K562 (cell line): Measurements from ENCODE around the gene SYCP3. TPM values are rescaled to one million over a fixed set of nuclear protein-coding genes. Genes with fewer than 3 reads are reported as not detected.
A peak's percentile ranks its signal among the peaks of the same experiment; 100 is the strongest.

Experiments used
- ATAC-seq: fragments of 200-7000 bp; cut with Tn5 transposase; 3 replicates; pipeline ENCODE4 v1.9.1; 2020; ENCODE audit warnings: moderate library complexity
- BruUV-seq: library from RNA; stranded (reverse); fragments of 400-500 nt; replicated peaks from 2 replicates; lab custom pipeline; 2021; lab: Mats Ljungman, UMichigan
- CTCF ChIA-PET: fragments of 300-600 bp; formaldehyde crosslinking; extraction: SDS; loops from one replicate; lab custom pipeline; 2021; ENCODE audit warnings: low intra/inter-chr PET ratio; lab: Yijun Ruan, JAX
- POLR2A ChIA-PET: fragments of 300-600, 350-650 bp; sonication (Branson Sonifier 250); formaldehyde crosslinking; extraction: SDS; loops from one replicate; lab custom pipeline; 2021; ENCODE audit warnings: antibody characterized with exemption, inconsistent platforms; lab: Yijun Ruan, JAX
- DNase-seq, 4 experiments: peaks; one replicate each; pipeline versions ENCODE4 v3.0.0 to v3.0.0-alpha.2; 2011 to 2018; ENCODE audit warnings: low spot score in 3 of 4, mixed read lengths in 3 of 4; ENCODE audit errors: extremely low read depth in 1 of 4
- FAIRE-seq: peaks from 2 replicates; lab custom pipeline; 2011; peaks lifted over from hg19 to GRCh38; lab: Jason Lieb, UNC
- H2AFZ ChIP-seq: 2 replicates; pipeline ENCODE4 v1.6.0; 2011; ENCODE audit warnings: low read depth, low read length, control low read depth, inconsistent platforms
- H3K27ac ChIP-seq: fragments of 200-600 bp; 3 replicates; pipeline ENCODE4 v1.8.0; 2011; ENCODE audit warnings: low read depth, mild to moderate bottlenecking, control low read depth, inconsistent platforms, low read length, moderate library complexity, mixed read lengths; ENCODE audit errors: extremely low read depth
- H3K27me3 ChIP-seq, 2 experiments: fragments of 300-600 bp in 1 of 2; 2 replicates in 1 of 2; 3 replicates in 1 of 2; pipeline versions ENCODE4 v1.6.0 to v1.8.0; 2011; ENCODE audit warnings: inconsistent platforms in 2 of 2, low read length in 2 of 2, mild to moderate bottlenecking in 1 of 2, mixed read lengths in 1 of 2, moderate library complexity in 1 of 2; ENCODE audit not compliant: control insufficient read depth in 2 of 2, insufficient read depth in 2 of 2
- H3K36me3 ChIP-seq: fragments of 300-600 bp; 3 replicates; pipeline ENCODE4 v1.8.0; 2011; ENCODE audit warnings: mild to moderate bottlenecking, low read length, inconsistent platforms; ENCODE audit not compliant: control insufficient read depth, insufficient read depth
- H3K4me1 ChIP-seq, 2 experiments: fragments of 200-600 bp in 1 of 2; replicated peaks in 1 of 2; 2 replicates in 1 of 2; 3 replicates in 1 of 2; pipeline versions ENCODE4 v1.5.1 to v1.8.0; 2011; ENCODE audit warnings: inconsistent platforms in 2 of 2, low read length in 2 of 2, mild to moderate bottlenecking in 1 of 2, mixed read lengths in 1 of 2, moderate library complexity in 1 of 2; ENCODE audit not compliant: control insufficient read depth in 2 of 2, insufficient read depth in 2 of 2
- H3K4me2 ChIP-seq: 2 replicates; pipeline ENCODE4 v1.6.1; 2011; ENCODE audit warnings: low read length, control low read depth, inconsistent platforms, mixed read lengths; ENCODE audit not compliant: insufficient read depth
- H3K4me3 ChIP-seq: fragments of 200-600 bp; sonication (generic), shearing (Covaris generic); 2 replicates; pipeline ENCODE4 v1.5.1; 2016; ENCODE audit warnings: control low read depth, inconsistent platforms
- H3K79me2 ChIP-seq: fragments of 200-600 bp; 3 replicates; pipeline ENCODE4 v1.8.0; 2011; ENCODE audit warnings: low read length, inconsistent platforms; ENCODE audit not compliant: control insufficient read depth, insufficient read depth
- H3K9ac ChIP-seq, 2 experiments: 2 replicates each; pipeline versions ENCODE4 v1.6.0 to v1.6.1; 2011; ENCODE audit warnings: low read depth in 2 of 2, low read length in 2 of 2, control low read depth in 1 of 2, inconsistent platforms in 1 of 2, mild to moderate bottlenecking in 1 of 2, mixed read lengths in 1 of 2; ENCODE audit not compliant: insufficient read depth in 1 of 2
- H3K9me1 ChIP-seq: one replicate; pipeline ENCODE4 v1.6.0; 2011; ENCODE audit warnings: inconsistent platforms, mild to moderate bottlenecking, low read length, moderate library complexity; ENCODE audit not compliant: control insufficient read depth, insufficient read depth
- H3K9me3 ChIP-seq: replicated peaks from 2 replicates; pipeline ENCODE4 v1.5.1; 2011; ENCODE audit warnings: low read depth, low read length, inconsistent platforms; ENCODE audit not compliant: control insufficient read depth, insufficient read depth
- H4K20me1 ChIP-seq: replicated peaks from 2 replicates; pipeline ENCODE4 v1.6.1; 2011; ENCODE audit warnings: low read length, inconsistent platforms, mixed read lengths; ENCODE audit not compliant: control insufficient read depth, insufficient read depth
- ESRRB ChIP-seq: fragments of 250-450 bp; sonication (Bioruptor Pico); IDR thresholded peaks from 2 replicates; pipeline ENCODE4 v1.5.0; 2020; ENCODE audit warnings: mild to moderate bottlenecking, moderate library complexity, borderline replicate concordance
- FOS ChIP-seq: IDR thresholded peaks from 3 replicates; pipeline ENCODE4 v1.6.1; 2011; ENCODE audit not compliant: insufficient read length; ENCODE audit errors: extremely low read depth
- GATA2 ChIP-seq: sonication (generic); formaldehyde crosslinking; IDR thresholded peaks from 2 replicates; pipeline ENCODE4 v1.4.0; 2020; ENCODE audit warnings: mild to moderate bottlenecking, missing genetic modification reagents
- NR2C2 ChIP-seq, 2 experiments: fragments of 200-800 bp in 1 of 2; sonication (Bioruptor generic) in 1 of 2; sonication (generic) in 1 of 2; formaldehyde crosslinking in 1 of 2; IDR thresholded peaks; 2 replicates each; pipeline versions ENCODE4 v1.6.1 to v1.8.0; 2016 to 2022; ENCODE audit warnings: mild to moderate bottlenecking in 1 of 2, missing compliant biosample characterization in 1 of 2, missing genetic modification characterization in 1 of 2, missing genetic modification reagents in 1 of 2
- NRF1 ChIP-seq, 2 experiments: fragments of 450-650 bp; IDR thresholded peaks in 1 of 2; conservative IDR thresholded peaks in 1 of 2; 2 replicates each; pipeline ENCODE4 v1.6.1; 2014; ENCODE audit warnings: mild to moderate bottlenecking in 2 of 2
- RCOR1 ChIP-seq, 2 experiments: IDR thresholded peaks; 2 replicates each; pipeline ENCODE4 v1.6.1; 2012; ENCODE audit warnings: low read depth in 2 of 2, low read length in 2 of 2, borderline replicate concordance in 1 of 2, improper control_type of control experiment in 1 of 2
- SMAD2 ChIP-seq: fragments of 150-350 bp; IDR thresholded peaks from 2 replicates; pipeline ENCODE4 v1.6.1; 2014; ENCODE audit warnings: low read depth, mild to moderate bottlenecking, low read length
- SMARCE1 ChIP-seq: fragments of 450-650 bp; IDR thresholded peaks from 2 replicates; pipeline ENCODE4 v1.7.1; 2016; ENCODE audit warnings: mild to moderate bottlenecking
- TEAD4 ChIP-seq, 2 experiments: sonication (generic) in 1 of 2; formaldehyde crosslinking in 1 of 2; IDR thresholded peaks; 2 replicates each; pipeline versions ENCODE4 v1.6.1 to v1.8.0; 2012 to 2022; ENCODE audit warnings: borderline replicate concordance in 1 of 2, inconsistent platforms in 1 of 2, low read length in 1 of 2, mild to moderate bottlenecking in 1 of 2, missing genetic modification reagents in 1 of 2
- ZNF121 ChIP-seq: sonication (generic); formaldehyde crosslinking; conservative IDR thresholded peaks from 2 replicates; pipeline ENCODE4 v1.8.0; 2022; ENCODE audit warnings: missing genetic modification reagents
- WGBS: fragments of 100-300 bp; shearing (Covaris generic); methylation state at CpG from one replicate; pipeline ENCODE4 v1.1.6; 2016; ENCODE audit warnings: low coverage, mixed read lengths; ENCODE audit not compliant: insufficient coverage; ENCODE audit errors: missing lambda C conversion rate; 5-methylcytosine and 5-hydroxymethylcytosine counted together
- in situ Hi-C: fragments of 300-500 bp; cut with MboI; formaldehyde crosslinking; loops from 4 replicates; pipeline ENCODE4 v1.15.0; 2018; ENCODE audit warnings: inconsistent platforms, mixed read lengths
- intact Hi-C: fragments of 100-400 bp; cut with micrococcal nuclease; formaldehyde crosslinking; loops from 2 replicates; pipeline ENCODE4 v1.14.2; 2022
- polyA plus RNA-seq, 8 experiments: library from polyadenylated mRNA; depleted of rRNA in 4 of 8; stranded (reverse) in 5 of 8; unstranded in 3 of 8; fragments of >200 nt; fragmentation: Nextera tagmentation in 2 of 8; fragmentation: Illumina TruSeq in 1 of 8; extraction: Ambion mirVana in 2 of 8; extraction: Trizol in 1 of 8; gene quantifications; 2 replicates each; pipeline versions ENCODE4 v1.2.1 to v1.2.3, GENCODE V29; 2011 to 2014; ENCODE audit warnings: inconsistent platforms in 1 of 8, missing spikeins in 1 of 8
- total RNA-seq, 7 experiments: library from RNA; depleted of rRNA in 6 of 7; stranded (reverse); fragments of >200 nt in 6 of 7; fragmentation: Illumina TruSeq in 2 of 7; extraction: Trizol in 2 of 7; gene quantifications; 2 replicates each; pipeline versions ENCODE4 v1.2.1 to v1.2.3, GENCODE V29; 2011 to 2021; ENCODE audit warnings: low replicate concordance in 1 of 7

The SYCP3 gene
- total and polyA plus RNA-seq, 9 of the 15 experiments (the other 6 are each of a cell fraction or from before 2014, with no cell fraction given) = 0.11 to 0.25 (median 0.22) TPM; not detected in 4

- peaks cover 79% of the 10 kb centered on the region for H3K79me2 ChIP-seq
- no peak for DNase-seq
Measured at GRCh38 chr12:101713930-101714329, 25.3 kb downstream of the SYCP3 start.

GRCh38 chr12:101713059-101713682, 26.1 kb downstream of the SYCP3 start:
- no TSS peak for BruUV-seq
- DNase-seq (peak in 1 of 4 experiments; percentile 49), FAIRE-seq (peak; percentile 72), ATAC-seq (peak; percentile 79)
- in situ Hi-C loops = no loop called here
- Histone ChIP-seq H3K9me3 (no peaks in the 10 kb centered on the region), H3K4me2 (peak overlapping the region; percentile 51; the same call in 1 of the 2 replicates), H3K27ac (peak overlapping the region; percentile 30; the same call in 1 of the 3 replicates), H3K9me1 (no peaks in the 10 kb centered on the region), H3K79me2 (peaks cover 86% of the 10 kb centered on the region), H3K4me1 (peaks cover 3 to 15% of the 10 kb centered on the region in 2 experiments; a peak in 4 of 5 replicates), H3K9ac (peak overlapping the region; percentile 19 to 53; a peak in 2 of 4 replicates), H3K27me3 (no peaks in the 10 kb centered on the region), H3K4me3 (no peak overlapping the region), H2AFZ (no peak overlapping the region; the same call in 1 of the 2 replicates), H3K36me3 (peaks cover 45% of the 10 kb centered on the region), H4K20me1 (no peaks in the 10 kb centered on the region; the same call in 1 of the 2 replicates)
- ChIA-PET CTCF (no interaction called here), POLR2A (interaction anchor here (0.6 kb wide), 1 partner anchor 15 kb away, joined by 3 read pairs; no protein-coding TSS in a partner anchor)
- TF ChIP-seq NR2C2 (CRISPR knock-in tag; IDR thresholded peaks at IDR 0.05) (no peak), NR2C2 (tag; IDR thresholded peaks at IDR 0.05) (peak; percentile 35; the same call in 1 of the 2 replicates), ZNF121 (CRISPR knock-in tag) (no peak), NRF1 (conservative IDR thresholded peaks at IDR 0.05 in 1 of 2, IDR thresholded peaks at IDR 0.05 in 1 of 2) (peak; percentile 32 to 38; a peak in 2 of 4 replicates), RCOR1 (IDR thresholded peaks at IDR 0.05; ENCODE audit: borderline replicate concordance in 1 of 2, low read depth in 2 of 2, low read length in 2 of 2) (peak in 1 of 2 experiments; percentile 21; a peak in 1 of 4 replicates), SMARCE1 (no peak)
- WGBS = 44% methylated on average over 5 of the region's 5 CpGs
- intact Hi-C loops = loop anchor here (5.0 kb wide), 1 partner anchor 41 kb away; no protein-coding TSS in a partner anchor

More at GRCh38 chr12:101713930-101714329, 25.3 kb downstream of the SYCP3 start:
- ATAC-seq (no peak), FAIRE-seq (no peak)
- H3K27ac ChIP-seq = no peak overlapping the region
- WGBS = 86% methylated on average over 2 of the region's 2 CpGs
- in situ Hi-C loops (no loop called here), intact Hi-C loops (loop anchor here (5.0 kb wide), 1 partner anchor 42 kb away; no protein-coding TSS in a partner anchor)
- ChIA-PET CTCF (no interaction called here), POLR2A (no interaction called here)
- H3K9ac ChIP-seq = no peak overlapping the region
- no peaks in the 10 kb centered on the region for H3K9me1 ChIP-seq
- H3K27me3 ChIP-seq = no peaks in the 10 kb centered on the region
- no peak overlapping the region for H3K4me2 ChIP-seq
- H3K4me3 ChIP-seq = no peak overlapping the region
- no peak overlapping the region for H2AFZ ChIP-seq
- TF ChIP-seq GATA2 (CRISPR knock-in tag) (no peak), SMAD2 (no peak), ESRRB (no peak), FOS (no peak), TEAD4 (IDR thresholded peaks at IDR 0.05; ENCODE audit: low read length) (no peak), TEAD4 (CRISPR knock-in tag; IDR thresholded peaks at IDR 0.05; ENCODE audit: borderline replicate concordance) (no peak)
- BruUV-seq = no TSS peak
- no peaks in the 10 kb centered on the region; the same call in 1 of the 2 replicates for H4K20me1 ChIP-seq
- H3K36me3 ChIP-seq = peaks cover 49% of the 10 kb centered on the region
- no peaks in the 10 kb centered on the region for H3K9me3 ChIP-seq
- peaks cover 3 to 14% of the 10 kb centered on the region in 2 experiments; a peak in 3 of 5 replicates for H3K4me1 ChIP-seq
